ENCODE measurements around the gene ANKRD6.

DNA sequence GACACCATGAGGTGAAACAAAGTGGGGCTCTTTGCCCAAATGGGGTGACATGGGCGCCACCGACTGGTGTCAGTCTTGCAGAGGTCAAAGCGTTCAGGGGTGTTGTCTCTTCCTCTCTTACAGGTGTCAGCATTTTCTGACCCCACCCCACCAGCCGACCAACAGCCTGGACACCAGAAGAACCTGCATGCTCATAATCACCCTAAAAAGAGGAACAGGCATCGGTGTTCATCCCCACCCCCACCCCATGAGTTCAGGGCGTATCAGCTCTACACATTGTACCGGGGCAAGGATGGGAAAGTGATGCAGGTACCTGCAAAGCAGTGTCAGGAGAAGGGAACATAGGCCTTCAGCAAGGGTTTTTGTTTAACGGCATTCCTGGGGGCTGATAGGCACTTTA, 190.8 kb downstream of the ANKRD6 start:
- TF ChIP-seq, protein P1, sequence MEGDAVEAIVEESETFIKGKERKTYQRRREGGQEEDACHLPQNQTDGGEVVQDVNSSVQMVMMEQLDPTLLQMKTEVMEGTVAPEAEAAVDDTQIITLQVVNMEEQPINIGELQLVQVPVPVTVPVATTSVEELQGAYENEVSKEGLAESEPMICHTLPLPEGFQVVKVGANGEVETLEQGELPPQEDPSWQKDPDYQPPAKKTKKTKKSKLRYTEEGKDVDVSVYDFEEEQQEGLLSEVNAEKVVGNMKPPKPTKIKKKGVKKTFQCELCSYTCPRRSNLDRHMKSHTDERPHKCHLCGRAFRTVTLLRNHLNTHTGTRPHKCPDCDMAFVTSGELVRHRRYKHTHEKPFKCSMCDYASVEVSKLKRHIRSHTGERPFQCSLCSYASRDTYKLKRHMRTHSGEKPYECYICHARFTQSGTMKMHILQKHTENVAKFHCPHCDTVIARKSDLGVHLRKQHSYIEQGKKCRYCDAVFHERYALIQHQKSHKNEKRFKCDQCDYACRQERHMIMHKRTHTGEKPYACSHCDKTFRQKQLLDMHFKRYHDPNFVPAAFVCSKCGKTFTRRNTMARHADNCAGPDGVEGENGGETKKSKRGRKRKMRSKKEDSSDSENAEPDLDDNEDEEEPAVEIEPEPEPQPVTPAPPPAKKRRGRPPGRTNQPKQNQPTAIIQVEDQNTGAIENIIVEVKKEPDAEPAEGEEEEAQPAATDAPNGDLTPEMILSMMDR (IDR thresholded peaks at IDR 0.05; ENCODE audit: insufficient read depth, low read depth, low read length), result no peak
- TF ChIP-seq EZH2 (IDR thresholded peaks at IDR 0.05; ENCODE audit: insufficient read depth, low read length), result no peak

Measured in astrocyte (in vitro differentiated cells and primary cell).